Hematopoietic multipotent progenitor cell (in vitro differentiated cells): ENCODE data around the gene GMDS. TPM values are rescaled to one million over a fixed set of nuclear protein-coding genes. Genes with fewer than 3 reads are reported as not detected.

Experiments used
- DNase-seq, 3 donors: peaks; one replicate each; pipeline ENCODE4 v3.0.0-alpha.2; 2011 to 2015; ENCODE audit warnings: low read depth in 2 of 3, low spot score in 2 of 3
- total RNA-seq: library from RNA; depleted of rRNA; stranded (reverse); fragments of >200 nt; gene quantifications from one replicate; pipeline ENCODE4 v1.2.3, GENCODE V29; 2012

The GMDS gene
- total RNA-seq, 1 donor, result 12.7 TPM

- no peak for DNase-seq
Observed at GRCh38 chr6:1820165-1820564, 425.2 kb downstream of the GMDS start.

GRCh38 chr6:1819007-1819406 is 426.4 kb downstream of the GMDS start:
- no peak for DNase-seq

DNA sequence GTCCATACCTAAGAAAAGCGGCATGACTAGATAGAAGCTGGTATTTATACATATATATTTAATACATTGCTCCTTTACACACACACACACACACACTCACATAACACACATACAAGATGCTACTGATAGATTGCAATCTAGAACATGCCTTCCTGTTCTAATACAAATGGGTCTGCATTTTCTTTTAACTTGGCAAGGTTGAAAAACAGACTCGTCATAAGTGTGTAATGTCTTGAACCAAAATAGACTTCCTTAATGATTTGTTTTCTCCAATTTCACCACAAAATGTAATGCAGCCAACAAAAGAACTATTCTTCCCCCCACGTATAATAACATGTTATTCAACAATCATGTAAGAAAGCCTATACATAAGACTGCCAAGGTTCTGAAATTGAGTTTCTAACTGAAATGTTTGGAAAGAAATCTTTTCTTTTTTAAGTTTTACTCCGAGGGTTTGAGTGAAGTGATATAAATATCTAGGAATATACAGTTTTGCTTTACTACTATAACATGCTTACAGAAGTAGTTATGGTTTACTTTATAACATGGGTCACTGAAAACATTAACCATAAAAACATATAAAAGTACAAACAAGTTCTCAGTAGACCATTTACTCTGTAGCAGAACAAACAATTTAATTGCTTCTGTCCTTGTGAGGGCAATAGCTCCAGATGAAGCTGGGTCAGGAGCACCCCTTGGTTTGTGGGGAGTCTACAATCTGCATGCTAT is 428.2 kb downstream of the GMDS start:
- DNase-seq, result peak in 1 of 3 donors; percentile 10

- DNase-seq, result no peak
Observed at GRCh38 chr6:1815827-1816452, 429.5 kb downstream of the GMDS start.

- no peak for DNase-seq
Observed at GRCh38 chr6:1814279-1814678, 431.1 kb downstream of the GMDS start.

- no peak for DNase-seq
Observed at GRCh38 chr6:1812487-1812886, 432.9 kb downstream of the GMDS start.

DNA sequence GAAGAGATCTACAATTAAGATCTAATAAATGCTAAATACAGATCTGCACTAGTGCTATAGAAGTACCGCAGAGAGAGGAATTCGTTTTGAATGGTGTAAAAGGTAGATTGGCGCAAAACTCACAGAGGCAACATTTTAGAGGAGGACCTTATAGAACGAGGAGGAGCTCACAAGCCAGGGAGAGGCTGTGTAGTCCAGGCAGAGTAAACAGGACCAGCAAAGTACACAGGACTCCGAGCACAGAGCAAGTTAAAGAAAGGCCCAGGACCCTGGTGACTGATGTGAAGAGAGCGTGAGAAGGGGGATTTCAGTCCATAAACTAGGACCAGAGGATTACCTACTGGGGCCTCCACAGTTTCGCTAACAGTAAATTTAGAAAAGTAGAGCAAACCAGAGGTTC is 433.4 kb downstream of the GMDS start:
- no peak for DNase-seq

- no peak for DNase-seq
Observed at GRCh38 chr6:1810880-1811279, 434.5 kb downstream of the GMDS start.

DNA sequence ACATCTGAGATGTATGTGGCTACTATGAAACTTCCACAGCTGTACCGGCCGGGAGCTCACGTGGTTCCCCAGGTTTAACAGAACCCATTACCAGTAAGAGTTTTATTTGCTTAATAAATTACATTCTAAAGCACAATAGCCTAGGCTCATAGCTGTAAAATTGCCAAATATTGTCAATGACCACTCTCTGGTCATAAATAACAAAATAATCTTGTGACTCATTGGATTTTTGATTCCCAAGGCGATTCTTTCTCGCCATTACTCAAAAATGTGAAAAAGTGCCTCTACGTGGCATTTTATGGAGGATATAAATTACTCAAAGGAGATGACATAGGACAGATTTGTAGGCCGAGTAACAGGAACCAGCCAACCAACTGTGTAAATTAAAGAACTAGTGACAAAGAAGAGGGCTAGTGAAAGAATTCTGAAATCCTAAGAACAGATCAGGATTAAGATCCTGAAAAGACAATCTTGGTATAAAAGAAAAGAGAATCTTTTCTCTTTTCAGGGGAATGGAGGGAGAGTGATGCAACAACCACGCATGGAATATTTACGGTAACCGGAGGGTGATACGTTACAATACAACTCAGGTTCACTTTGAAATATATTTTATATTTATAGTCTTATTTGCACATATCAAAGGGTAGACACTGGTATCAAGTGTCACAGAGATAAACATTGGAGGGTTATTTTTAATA is 436.0 kb downstream of the GMDS start:
- no peak for DNase-seq

DNA sequence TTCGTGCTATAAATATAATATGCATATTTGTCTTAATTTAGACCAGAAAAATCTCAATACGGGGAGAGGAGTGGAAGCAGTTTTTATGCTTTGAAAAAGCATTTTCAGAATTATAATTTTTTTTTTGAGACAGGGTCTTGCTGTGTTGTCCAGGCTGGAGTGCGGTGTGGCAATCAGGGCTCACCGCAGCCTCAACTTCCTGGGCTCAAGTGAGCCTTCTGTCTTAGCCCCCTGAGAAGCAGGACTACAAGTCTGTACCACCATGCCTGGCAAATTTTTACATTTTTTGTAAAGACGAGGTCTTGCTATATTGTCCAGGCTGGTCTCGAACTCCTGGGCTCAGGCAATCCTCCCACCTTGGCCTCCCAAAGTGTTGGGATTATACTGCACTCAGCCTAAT is 438.5 kb downstream of the GMDS start:
- DNase-seq, result no peak

- DNase-seq, result no peak
Observed at GRCh38 chr6:1802491-1803395, 442.7 kb downstream of the GMDS start.

DNA sequence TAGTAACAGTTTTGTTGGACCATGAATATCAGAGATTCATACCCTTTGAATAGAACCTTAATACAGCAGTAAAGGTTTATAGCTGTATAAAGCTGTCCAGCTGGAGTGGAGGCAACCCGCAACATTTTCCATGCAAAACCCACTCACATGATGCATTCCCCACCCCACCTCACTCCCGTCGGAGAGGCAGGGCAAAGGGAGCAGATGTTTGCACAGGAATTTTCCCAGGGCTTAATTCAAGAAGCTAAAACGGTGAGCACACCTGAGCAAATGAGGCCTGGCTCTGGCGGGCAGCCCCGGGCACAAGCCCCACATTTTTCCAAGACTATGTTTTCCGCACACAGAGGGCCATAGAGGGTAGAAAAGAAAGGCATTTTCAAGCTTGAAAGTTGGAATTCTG is 444.0 kb downstream of the GMDS start:
- no peak for DNase-seq

DNA sequence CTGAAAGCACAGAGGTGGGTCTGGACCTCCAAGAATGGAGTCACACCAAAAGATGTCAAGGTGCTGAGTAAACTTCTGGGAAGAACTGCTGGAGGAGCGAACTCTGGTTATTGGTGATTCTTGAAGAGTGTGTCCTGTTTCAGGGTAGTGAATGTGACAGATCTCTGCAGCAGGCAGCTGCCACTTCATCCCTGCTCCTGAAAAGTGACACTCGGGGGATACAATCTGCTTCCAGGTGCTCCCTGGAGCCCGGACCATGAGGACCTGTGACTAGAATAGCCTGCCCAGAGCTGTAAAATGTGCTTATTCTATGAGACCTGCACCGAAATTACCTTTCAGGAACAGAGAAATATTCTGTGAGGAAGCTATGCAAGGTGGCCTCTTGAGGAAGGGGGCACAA is 444.6 kb downstream of the GMDS start:
- DNase-seq, result no peak

GRCh38 chr6:1798965-1799325 is 446.5 kb downstream of the GMDS start:
- no peak for DNase-seq

- DNase-seq, result no peak
Observed at GRCh38 chr6:1798303-1798964, 447.0 kb downstream of the GMDS start.

GRCh38 chr6:1797801-1798200 is 447.6 kb downstream of the GMDS start:
- no peak for DNase-seq

DNA sequence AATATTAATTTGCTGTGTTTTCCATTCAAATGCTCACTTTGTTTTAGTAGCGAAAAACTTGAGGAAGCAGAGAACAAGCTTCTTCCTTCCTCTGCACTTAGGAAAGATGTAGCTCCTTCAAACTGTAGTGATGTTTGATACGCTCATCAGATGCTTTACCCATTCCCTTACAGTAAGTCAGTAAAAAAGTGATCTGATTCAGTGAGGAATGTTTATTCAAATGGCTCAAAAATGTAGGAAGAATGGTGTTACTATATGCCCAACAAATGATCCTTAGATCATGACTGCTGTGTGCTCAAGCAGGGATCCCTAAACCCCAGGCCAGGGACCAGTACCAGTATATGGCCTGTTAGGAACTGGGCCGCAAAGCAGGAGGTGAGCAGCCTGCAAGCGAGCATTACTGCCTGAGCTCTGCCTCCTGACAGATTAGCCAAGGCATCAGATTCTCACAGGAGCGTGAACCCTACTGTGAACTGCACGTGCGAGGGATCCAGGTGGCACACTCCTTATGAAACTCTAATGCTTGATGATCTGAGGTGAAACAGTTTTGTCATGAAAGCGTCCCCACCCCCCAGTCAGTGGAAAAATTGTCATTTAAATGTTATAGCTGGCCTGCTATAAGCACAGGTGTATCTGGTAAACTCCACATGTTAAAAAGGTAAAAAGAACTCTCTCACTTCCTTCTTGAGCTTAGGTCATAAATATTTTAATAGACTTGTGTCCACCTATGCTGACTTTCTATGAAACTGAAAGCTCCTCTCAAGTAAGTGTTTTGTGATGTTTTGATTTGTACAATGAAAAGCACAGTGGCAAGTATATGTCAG is 448.5 kb downstream of the GMDS start:
- DNase-seq, result no peak

- DNase-seq, result no peak
Observed at GRCh38 chr6:1795910-1796309, 449.5 kb downstream of the GMDS start.

DNA sequence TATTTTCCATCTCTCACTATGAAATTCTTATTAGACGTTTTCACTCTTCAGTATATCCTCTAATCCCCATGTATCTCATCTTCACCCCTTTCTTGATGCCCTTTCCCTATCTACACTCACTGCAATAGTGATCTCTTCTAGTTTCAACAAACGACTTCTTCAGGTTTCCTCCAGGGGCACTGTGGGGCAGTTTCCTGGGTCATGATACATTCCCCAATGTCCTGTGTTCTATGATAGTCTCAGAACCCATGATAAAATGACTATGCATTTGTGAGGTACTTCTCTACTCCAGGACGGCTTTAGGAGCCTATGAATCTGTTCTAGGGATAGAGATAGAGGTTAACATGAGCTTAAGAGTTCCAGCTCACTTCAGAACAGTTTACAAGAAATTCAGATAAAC is 452.4 kb downstream of the GMDS start:
- peak in 2 of 3 donors; percentile 5 to 21 for DNase-seq

- no peak for DNase-seq
Observed at GRCh38 chr6:1790684-1791083, 454.7 kb downstream of the GMDS start.
